Muscle of leg (tissue), 11 donors: ENCODE measurements around the gene RAB42. TPM values are rescaled to one million over a fixed set of nuclear protein-coding genes. Genes with fewer than 3 reads are reported as not detected.
"Not testable (repeated sequence)": the region's sequence is repeated elsewhere in the genome, so short reads cannot be mapped to it uniquely, and the experiment has no call there.

Experiments
- DNase-seq: peaks from one replicate; pipeline ENCODE4 v3.0.0; 2013
- H3K27ac ChIP-seq: one replicate; pipeline ENCODE4 v1.5.1; 2013; ENCODE audit warnings: mild to moderate bottlenecking, low read length, control low read depth
- H3K27me3 ChIP-seq: one replicate; pipeline ENCODE4 v1.6.1; 2013; ENCODE audit warnings: low read length; ENCODE audit not compliant: control insufficient read depth, insufficient read depth
- H3K36me3 ChIP-seq: one replicate; pipeline ENCODE4 v1.6.1; 2013; ENCODE audit warnings: low read length; ENCODE audit not compliant: control insufficient read depth, insufficient read depth
- H3K4me1 ChIP-seq: one replicate; pipeline ENCODE4 v1.6.1; 2013; ENCODE audit warnings: low read length; ENCODE audit not compliant: control insufficient read depth, insufficient read depth
- H3K4me3 ChIP-seq: one replicate; pipeline ENCODE4 v1.5.1; 2013; ENCODE audit warnings: low read length, control low read depth
- H3K9me3 ChIP-seq: replicated peaks from 2 replicates; pipeline ENCODE4 v1.6.1; 2013; ENCODE audit warnings: low read depth, low read length; ENCODE audit not compliant: control insufficient read depth
- WGBS: methylation state at CpG from one replicate; pipeline ENCODE4 v1.1.5; 2013; ENCODE audit warnings: missing lambda C conversion rate; ENCODE audit not compliant: insufficient coverage; 5-methylcytosine and 5-hydroxymethylcytosine counted together
- polyA plus RNA-seq, 8 donors: library from polyadenylated mRNA; unstranded; fragments of 120-200 nt; gene quantifications; one replicate each; pipeline versions ENCODE4 v1.2.1 to v1.2.3, GENCODE V29; 2013; ENCODE audit warnings: inconsistent platforms in 1 of 8, low replicate concordance in 1 of 8; ENCODE audit not compliant: insufficient read length in 8 of 8, insufficient read depth in 1 of 8
- total RNA-seq: library from RNA; stranded (reverse); fragments of 120-200 nt; gene quantifications from one replicate; pipeline ENCODE4 v1.2.4, GENCODE V29; 2013

RAB42 gene
- total and polyA plus RNA-seq, 9 donors, result 7.0 to 10.9 (median 9.1) TPM

GRCh38 chr1:28581531-28582247, 10.4 kb upstream of the RAB42 start:
- no peaks in the 10 kb centered on the region for H3K9me3 ChIP-seq
- H3K27ac ChIP-seq, result peak overlapping the region; percentile 83
- peaks cover 24% of the 10 kb centered on the region for H3K4me1 ChIP-seq
- peaks cover 36% of the 10 kb centered on the region for H3K36me3 ChIP-seq
- peak; percentile 98 for DNase-seq
- peak overlapping the region; percentile 91 for H3K4me3 ChIP-seq
- H3K27me3 ChIP-seq, result no peaks in the 10 kb centered on the region
- WGBS, result 0% methylated on average over 67 of the region's 75 CpGs

GRCh38 chr1:28582248-28582615, 9.8 kb upstream of the RAB42 start:
- no peaks in the 10 kb centered on the region for H3K9me3 ChIP-seq
- peaks cover 31% of the 10 kb centered on the region for H3K36me3 ChIP-seq
- DNase-seq, result peak; percentile 57
- peaks cover 24% of the 10 kb centered on the region for H3K4me1 ChIP-seq
- no peaks in the 10 kb centered on the region for H3K27me3 ChIP-seq
- peak overlapping the region; percentile 91 for H3K4me3 ChIP-seq
- 0% methylated on average over 2 of the region's 10 CpGs for WGBS
- peak overlapping the region; percentile 83 for H3K27ac ChIP-seq

- not testable (repeated sequence) for H3K9me3 ChIP-seq, H3K36me3 ChIP-seq, DNase-seq, H3K27me3 ChIP-seq, H3K4me3 ChIP-seq, H3K27ac ChIP-seq
- peaks cover 23% of the 10 kb centered on the region for H3K4me1 ChIP-seq
- WGBS, result 93% methylated on average over 10 of the region's 19 CpGs
Measured at GRCh38 chr1:28586585-28587391, 5.3 kb upstream of the RAB42 start.

DNA sequence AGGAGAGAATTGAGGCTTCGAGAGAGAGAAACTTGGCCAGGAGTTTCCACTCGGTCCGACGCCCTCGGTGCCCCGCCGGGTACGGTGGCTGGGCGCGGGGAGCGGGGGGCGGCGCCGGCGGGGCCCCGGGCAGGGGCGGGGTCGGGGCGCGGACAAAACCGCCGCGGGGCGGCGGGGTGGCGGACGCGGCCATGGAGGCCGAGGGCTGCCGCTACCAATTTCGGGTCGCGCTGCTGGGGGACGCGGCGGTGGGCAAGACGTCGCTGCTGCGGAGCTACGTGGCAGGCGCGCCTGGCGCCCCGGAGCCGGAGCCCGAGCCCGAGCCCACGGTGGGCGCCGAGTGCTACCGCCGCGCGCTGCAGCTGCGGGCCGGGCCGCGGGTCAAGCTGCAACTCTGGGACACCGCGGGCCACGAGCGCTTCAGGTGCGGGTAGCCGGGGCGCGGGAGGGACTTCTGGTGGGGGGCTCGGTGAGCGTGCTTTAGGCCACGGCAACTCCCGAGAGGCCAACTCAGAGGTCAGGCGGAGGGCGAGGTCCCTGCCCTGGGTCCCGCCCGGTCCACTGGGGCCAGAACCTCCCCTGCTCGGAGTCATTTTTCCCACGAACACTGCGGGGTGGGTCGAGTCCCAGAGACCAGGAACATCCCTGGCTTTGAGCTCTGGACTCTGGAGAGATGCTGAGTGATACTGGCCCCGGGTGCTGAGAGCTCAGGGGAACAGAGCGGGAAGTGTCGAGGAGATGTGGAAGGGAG, 431 bp downstream of the RAB42 start:
- Histone ChIP-seq H3K27ac (peak overlapping the region; percentile 72), H3K36me3 (no peaks in the 10 kb centered on the region), H3K9me3 (no peaks in the 10 kb centered on the region), H3K4me1 (peaks cover 37% of the 10 kb centered on the region), H3K4me3 (peak overlapping the region; percentile 52), H3K27me3 (no peaks in the 10 kb centered on the region)
- WGBS, result under 1% methylated on average over 79 of the region's 81 CpGs
- DNase-seq, result no peak

DNA sequence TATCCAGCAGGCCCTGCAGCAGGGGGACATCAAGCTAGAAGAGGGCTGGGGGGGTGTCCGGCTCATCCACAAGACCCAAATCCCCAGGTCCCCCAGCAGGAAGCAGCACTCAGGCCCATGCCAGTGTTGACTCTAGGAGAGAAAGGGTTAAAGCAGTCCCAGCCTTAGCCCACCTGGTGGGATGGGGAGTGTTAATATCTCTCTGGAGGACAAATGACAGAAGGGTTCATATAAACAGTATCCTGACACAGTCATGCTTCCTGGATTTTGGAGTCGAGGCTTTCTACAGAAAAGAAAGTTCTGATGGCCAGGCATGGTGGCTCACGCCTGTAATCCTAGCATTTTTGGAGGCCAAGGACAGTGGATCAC, 1.9 kb downstream of the RAB42 start:
- not testable (repeated sequence) for H3K4me3 ChIP-seq
- H3K4me1 ChIP-seq, result peaks cover 37% of the 10 kb centered on the region
- WGBS, result no CpG with 5 or more reads among the region's 3 CpGs

DNA sequence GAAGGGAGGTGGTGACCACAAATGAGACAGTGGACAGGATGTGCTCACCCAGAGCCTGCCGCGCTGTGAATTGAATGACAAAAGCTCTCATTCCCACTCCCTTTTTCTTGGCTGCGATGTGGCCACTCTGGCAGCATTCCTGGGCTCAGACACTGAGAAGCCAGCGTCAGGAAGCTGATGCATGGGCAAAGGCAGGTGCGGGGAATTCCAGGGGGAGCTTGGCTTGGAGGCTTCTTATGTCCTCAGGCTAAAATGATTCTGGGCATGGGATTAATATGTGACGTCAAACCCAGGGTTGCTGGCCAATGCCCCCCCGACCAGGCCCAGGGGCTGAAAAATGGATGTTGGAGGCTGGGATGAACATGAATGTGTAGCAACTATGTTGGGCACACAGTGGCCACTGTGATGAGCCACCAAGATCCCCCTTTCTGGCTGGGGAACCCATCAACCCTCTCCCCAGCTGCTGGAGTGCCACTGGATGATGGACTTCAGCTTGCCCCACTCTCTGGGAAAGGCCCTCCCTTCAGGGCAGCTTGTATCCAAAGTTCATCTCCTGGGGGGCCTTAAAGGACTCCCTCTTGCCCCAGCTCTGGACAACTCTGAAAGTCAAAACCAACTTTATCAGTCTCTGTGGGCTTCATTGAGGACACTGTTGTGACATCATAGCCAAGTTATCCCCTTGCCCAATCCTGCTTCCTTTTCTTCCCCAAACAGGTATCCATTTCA, 2.8 kb downstream of the RAB42 start:
- peak; percentile 83 for DNase-seq
- not testable (repeated sequence) for H3K4me3 ChIP-seq, H3K27me3 ChIP-seq, H3K9me3 ChIP-seq, H3K36me3 ChIP-seq
- WGBS, result 32% methylated on average over 5 of the region's 7 CpGs
- H3K4me1 ChIP-seq, result peaks cover 37% of the 10 kb centered on the region
- peak overlapping the region; percentile 67 for H3K27ac ChIP-seq

More for the DNA sequence above, 1.9 kb downstream of the RAB42 start:
- DNase-seq, H3K9me3 ChIP-seq, H3K27ac ChIP-seq, H3K36me3 ChIP-seq, H3K27me3 ChIP-seq: not testable (repeated sequence)

DNA sequence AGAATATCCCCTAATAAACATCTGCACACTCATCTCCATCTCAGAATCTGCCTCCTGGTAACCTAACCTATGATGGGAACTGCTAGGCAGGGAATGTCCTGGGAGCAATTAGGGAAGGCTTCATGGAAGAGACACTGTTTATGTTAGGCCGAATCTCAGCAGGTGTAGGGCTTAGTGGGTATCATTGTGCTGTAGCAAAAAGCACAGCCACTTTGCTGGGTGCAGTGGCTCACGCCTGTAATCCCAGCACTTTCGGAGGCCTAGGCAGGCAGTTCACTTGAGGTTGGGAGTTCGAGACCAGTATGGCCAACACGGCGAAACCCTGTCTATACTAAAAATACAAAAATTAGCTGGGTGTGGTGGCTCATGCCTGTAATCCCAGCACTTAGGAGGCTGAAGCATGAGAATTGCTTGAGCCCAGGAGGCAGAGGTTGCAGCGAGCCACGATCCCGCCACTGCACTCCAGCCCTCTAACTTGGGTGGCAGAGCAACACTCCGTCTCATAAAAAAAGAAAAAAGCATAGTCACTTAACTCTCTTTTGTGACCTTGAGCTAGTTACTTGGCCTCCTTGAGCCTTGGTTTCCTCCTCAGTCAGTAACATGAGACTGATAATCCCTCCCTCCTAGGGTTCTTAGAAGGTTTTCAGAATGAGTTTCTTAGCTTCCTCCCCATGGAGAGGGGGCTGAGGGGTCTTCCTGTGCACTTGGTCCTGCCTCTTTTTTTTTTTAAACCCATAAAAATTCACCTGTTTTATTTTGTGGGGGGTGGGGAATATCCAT, 3.5 kb downstream of the RAB42 start:
- no peaks in the 10 kb centered on the region for H3K27me3 ChIP-seq
- no peak overlapping the region for H3K4me3 ChIP-seq
- H3K27ac ChIP-seq, result peak overlapping the region; percentile 67
- H3K36me3 ChIP-seq, result peaks cover 2% of the 10 kb centered on the region
- H3K9me3 ChIP-seq, result no peaks in the 10 kb centered on the region
- no peak for DNase-seq
- peaks cover 32% of the 10 kb centered on the region for H3K4me1 ChIP-seq
- 69% methylated on average over 7 of the region's 10 CpGs for WGBS

- H3K27ac ChIP-seq, DNase-seq, H3K4me3 ChIP-seq, H3K27me3 ChIP-seq, H3K9me3 ChIP-seq, H3K36me3 ChIP-seq: not testable (repeated sequence)
- WGBS, result 91% methylated on average over 6 of the region's 11 CpGs
- H3K4me1 ChIP-seq, result peaks cover 27% of the 10 kb centered on the region
Measured at GRCh38 chr1:28596276-28596675, 4.2 kb downstream of the RAB42 start.

GRCh38 chr1:28601696-28602095, 9.6 kb downstream of the RAB42 start:
- peaks cover 43% of the 10 kb centered on the region for H3K36me3 ChIP-seq

More at GRCh38 chr1:28601696-28602095, 9.6 kb downstream of the RAB42 start:
- DNase-seq, result no peak
- 71% methylated on average over 3 of the region's 3 CpGs for WGBS
- Histone ChIP-seq H3K9me3 (no peaks in the 10 kb centered on the region), H3K27ac (no peak overlapping the region), H3K4me3 (no peak overlapping the region), H3K27me3 (no peaks in the 10 kb centered on the region), H3K4me1 (peaks cover 5% of the 10 kb centered on the region)
